ENCODE measurements around the gene FSTL4. TPM values are rescaled to one million over a fixed set of nuclear protein-coding genes. Genes with fewer than 3 reads are reported as not detected.

FSTL4 gene
- total and polyA plus RNA-seq, 2 of the 13 experiments (the other 11 are each of a cell fraction or from before 2014, with no cell fraction given), result 2.1 to 3.0 TPM

DNA sequence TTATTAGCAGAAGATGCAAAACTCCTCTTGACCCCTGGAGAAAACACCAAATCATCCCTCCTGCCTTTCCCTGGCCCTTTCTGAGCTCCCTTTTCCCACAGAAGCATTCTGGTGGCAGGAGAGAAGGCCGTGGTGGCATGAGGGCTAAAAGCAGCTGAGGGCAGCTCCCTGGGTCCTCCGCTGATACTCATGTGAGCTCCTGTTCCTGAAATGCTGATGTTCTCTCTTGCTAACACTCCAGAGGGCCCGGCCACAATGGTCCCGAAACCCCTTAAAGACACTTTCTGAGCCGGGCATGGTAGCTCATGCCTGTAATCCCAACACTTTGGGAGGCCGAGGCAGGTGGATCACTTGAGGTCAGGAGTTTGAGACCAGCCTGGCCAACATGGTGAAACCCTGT, 377.4 kb downstream of the FSTL4 start (continued):
- no peak for TF ChIP-seq ZNF33B (CRISPR knock-in tag; IDR thresholded peaks at IDR 0.05)

DNA sequence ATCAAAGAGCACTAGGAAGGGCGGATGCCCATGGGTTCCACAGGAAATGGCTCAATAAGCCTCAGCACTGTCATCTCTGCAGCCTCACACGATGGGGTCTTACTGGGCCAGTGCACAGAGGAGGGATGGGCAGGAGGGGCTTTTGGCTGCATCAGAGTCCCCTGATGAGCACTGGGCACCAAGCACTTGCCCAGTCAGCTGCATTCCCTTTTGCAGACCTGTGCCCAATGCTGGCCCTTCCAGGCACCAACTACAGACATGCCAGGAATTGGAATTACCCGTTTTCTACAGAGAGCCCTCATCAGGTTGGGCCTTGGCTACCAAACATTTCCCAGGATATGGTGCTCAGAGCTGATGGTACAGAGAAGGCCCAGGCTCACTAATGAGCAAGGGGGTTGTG, 378.1 kb downstream of the FSTL4 start:
- DNase-seq (ENCODE audit: low spot score), result no peak
- no peak for FAIRE-seq
- WGBS (ENCODE audit: low lambda C conversion rate), result 65% methylated on average over 3 of the region's 3 CpGs
- no peak overlapping the region for H3K4me3 ChIP-seq (replicated peaks in 1 of 3; ENCODE audit: insufficient read depth in 1 of 3, low read depth in 2 of 3, low read length in 3 of 3)
- H3K36me3 ChIP-seq (replicated peaks in 1 of 2; ENCODE audit: control insufficient read depth in 1 of 2, insufficient read depth in 2 of 2, low read length in 2 of 2), result no peaks in the 10 kb centered on the region
- no peak overlapping the region for H3K27ac ChIP-seq (ENCODE audit: extremely low read length, insufficient read depth, low read length)
- ChIA-PET POLR2A (no interaction called here), CTCF (ENCODE audit: low intra/inter-chr PET ratio, low total read pairs) (no interaction called here)
- no peak for ATAC-seq
- no peaks in the 10 kb centered on the region for H3K79me2 ChIP-seq (ENCODE audit: insufficient read depth, low read length)
- intact Hi-C loops (cut with micrococcal nuclease; ENCODE audit: unreplicated experiment), result no loop called here
- no peaks in the 10 kb centered on the region for H3K9me3 ChIP-seq (ENCODE audit: low read length)
- no peak overlapping the region for H3K9ac ChIP-seq (ENCODE audit: insufficient read depth, low read depth, low read length)
- H3K27me3 ChIP-seq (ENCODE audit: control insufficient read depth in 1 of 2, insufficient read depth in 2 of 2, low read length in 2 of 2), result no peaks in the 10 kb centered on the region
- H3K4me1 ChIP-seq (ENCODE audit: insufficient read depth, low read length), result no peaks in the 10 kb centered on the region
- no TSS peak for BruUV-seq (replicated peaks)
- no peak overlapping the region for H2AFZ ChIP-seq (ENCODE audit: low read length)
- in situ Hi-C loops (cut with HindIII; ENCODE audit: extremely low pct_ligation_motif_present, low pct_unique_long_range_greater_than_20kb), result no loop called here
- H3K4me2 ChIP-seq (ENCODE audit: low read depth, low read length), result no peak overlapping the region
- no peaks in the 10 kb centered on the region for H4K20me1 ChIP-seq (ENCODE audit: insufficient read depth, low read length)
- TF ChIP-seq PHF8 (CRISPR knock-in tag; IDR thresholded peaks at IDR 0.05) (no peak), ZBTB8A (CRISPR knock-in tag; IDR thresholded peaks at IDR 0.05; ENCODE audit: borderline replicate concordance, low read depth) (no peak), CHD2 (IDR thresholded peaks at IDR 0.05; ENCODE audit: low read depth, low read length) (no peak), ZFP36L1 (CRISPR knock-in tag; IDR thresholded peaks at IDR 0.05) (no peak), KLF16 (CRISPR knock-in tag; IDR thresholded peaks at IDR 0.05) (no peak), ZNF34 (CRISPR knock-in tag; IDR thresholded peaks at IDR 0.05; ENCODE audit: borderline replicate concordance) (no peak), U2AF2 (IDR thresholded peaks at IDR 0.05; ENCODE audit: low read depth, low read length) (no peak), MAFF (IDR thresholded peaks at IDR 0.05; ENCODE audit: low read depth, low read length) (no peak), ZNF607 (CRISPR knock-in tag; IDR thresholded peaks at IDR 0.05; ENCODE audit: borderline replicate concordance) (no peak), SSRP1 (CRISPR knock-in tag; IDR thresholded peaks at IDR 0.05) (no peak), SMAD3 (CRISPR knock-in tag; IDR thresholded peaks at IDR 0.05) (no peak), FOXA1 (IDR thresholded peaks at IDR 0.05) (no peak), FOXA1 (CRISPR knock-in tag; IDR thresholded peaks at IDR 0.05) (no peak), CREB3 (CRISPR knock-in tag; IDR thresholded peaks at IDR 0.05) (no peak)
- TF ChIP-seq, protein P1, sequence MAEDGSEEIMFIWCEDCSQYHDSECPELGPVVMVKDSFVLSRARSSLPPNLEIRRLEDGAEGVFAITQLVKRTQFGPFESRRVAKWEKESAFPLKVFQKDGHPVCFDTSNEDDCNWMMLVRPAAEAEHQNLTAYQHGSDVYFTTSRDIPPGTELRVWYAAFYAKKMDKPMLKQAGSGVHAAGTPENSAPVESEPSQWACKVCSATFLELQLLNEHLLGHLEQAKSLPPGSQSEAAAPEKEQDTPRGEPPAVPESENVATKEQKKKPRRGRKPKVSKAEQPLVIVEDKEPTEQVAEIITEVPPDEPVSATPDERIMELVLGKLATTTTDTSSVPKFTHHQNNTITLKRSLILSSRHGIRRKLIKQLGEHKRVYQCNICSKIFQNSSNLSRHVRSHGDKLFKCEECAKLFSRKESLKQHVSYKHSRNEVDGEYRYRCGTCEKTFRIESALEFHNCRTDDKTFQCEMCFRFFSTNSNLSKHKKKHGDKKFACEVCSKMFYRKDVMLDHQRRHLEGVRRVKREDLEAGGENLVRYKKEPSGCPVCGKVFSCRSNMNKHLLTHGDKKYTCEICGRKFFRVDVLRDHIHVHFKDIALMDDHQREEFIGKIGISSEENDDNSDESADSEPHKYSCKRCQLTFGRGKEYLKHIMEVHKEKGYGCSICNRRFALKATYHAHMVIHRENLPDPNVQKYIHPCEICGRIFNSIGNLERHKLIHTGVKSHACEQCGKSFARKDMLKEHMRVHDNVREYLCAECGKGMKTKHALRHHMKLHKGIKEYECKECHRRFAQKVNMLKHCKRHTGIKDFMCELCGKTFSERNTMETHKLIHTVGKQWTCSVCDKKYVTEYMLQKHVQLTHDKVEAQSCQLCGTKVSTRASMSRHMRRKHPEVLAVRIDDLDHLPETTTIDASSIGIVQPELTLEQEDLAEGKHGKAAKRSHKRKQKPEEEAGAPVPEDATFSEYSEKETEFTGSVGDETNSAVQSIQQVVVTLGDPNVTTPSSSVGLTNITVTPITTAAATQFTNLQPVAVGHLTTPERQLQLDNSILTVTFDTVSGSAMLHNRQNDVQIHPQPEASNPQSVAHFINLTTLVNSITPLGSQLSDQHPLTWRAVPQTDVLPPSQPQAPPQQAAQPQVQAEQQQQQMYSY (CRISPR knock-in tag; IDR thresholded peaks at IDR 0.05), result no peak
- TF ChIP-seq, protein P2, sequence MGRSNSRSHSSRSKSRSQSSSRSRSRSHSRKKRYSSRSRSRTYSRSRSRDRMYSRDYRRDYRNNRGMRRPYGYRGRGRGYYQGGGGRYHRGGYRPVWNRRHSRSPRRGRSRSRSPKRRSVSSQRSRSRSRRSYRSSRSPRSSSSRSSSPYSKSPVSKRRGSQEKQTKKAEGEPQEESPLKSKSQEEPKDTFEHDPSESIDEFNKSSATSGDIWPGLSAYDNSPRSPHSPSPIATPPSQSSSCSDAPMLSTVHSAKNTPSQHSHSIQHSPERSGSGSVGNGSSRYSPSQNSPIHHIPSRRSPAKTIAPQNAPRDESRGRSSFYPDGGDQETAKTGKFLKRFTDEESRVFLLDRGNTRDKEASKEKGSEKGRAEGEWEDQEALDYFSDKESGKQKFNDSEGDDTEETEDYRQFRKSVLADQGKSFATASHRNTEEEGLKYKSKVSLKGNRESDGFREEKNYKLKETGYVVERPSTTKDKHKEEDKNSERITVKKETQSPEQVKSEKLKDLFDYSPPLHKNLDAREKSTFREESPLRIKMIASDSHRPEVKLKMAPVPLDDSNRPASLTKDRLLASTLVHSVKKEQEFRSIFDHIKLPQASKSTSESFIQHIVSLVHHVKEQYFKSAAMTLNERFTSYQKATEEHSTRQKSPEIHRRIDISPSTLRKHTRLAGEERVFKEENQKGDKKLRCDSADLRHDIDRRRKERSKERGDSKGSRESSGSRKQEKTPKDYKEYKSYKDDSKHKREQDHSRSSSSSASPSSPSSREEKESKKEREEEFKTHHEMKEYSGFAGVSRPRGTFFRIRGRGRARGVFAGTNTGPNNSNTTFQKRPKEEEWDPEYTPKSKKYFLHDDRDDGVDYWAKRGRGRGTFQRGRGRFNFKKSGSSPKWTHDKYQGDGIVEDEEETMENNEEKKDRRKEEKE (IDR thresholded peaks at IDR 0.05), result no peak
- TF ChIP-seq, protein P3, sequence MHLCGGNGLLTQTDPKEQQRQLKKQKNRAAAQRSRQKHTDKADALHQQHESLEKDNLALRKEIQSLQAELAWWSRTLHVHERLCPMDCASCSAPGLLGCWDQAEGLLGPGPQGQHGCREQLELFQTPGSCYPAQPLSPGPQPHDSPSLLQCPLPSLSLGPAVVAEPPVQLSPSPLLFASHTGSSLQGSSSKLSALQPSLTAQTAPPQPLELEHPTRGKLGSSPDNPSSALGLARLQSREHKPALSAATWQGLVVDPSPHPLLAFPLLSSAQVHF (CRISPR knock-in tag; IDR thresholded peaks at IDR 0.05), result no peak

Measured in HepG2 (cell line).